ENCODE results near the gene RBM3. TPM values are rescaled to one million over a fixed set of nuclear protein-coding genes. Genes with fewer than 3 reads are reported as not detected.
A peak's percentile ranks its signal among the peaks of the same experiment; 100 is the strongest.

The RBM3 gene
- polyA plus RNA-seq, 3 donors from 2014 or later, result 251 to 286 (median 252) TPM

GRCh38 chrX:48590203-48591103, 16.2 kb downstream of the RBM3 start:
- Mint-ChIP-seq H3K9me3 (no peaks in the 10 kb centered on the region), H3K36me3 (no peaks in the 10 kb centered on the region), H3K4me1 (no peaks in the 10 kb centered on the region), H3K27ac (no peak overlapping the region), H3K4me3 (no peak overlapping the region), H3K27me3 (ENCODE audit: low read depth in 3 of 3) (peaks cover 1 to 5% (median 2%) of the 10 kb centered on the region in 3 donors)
- DNase-seq, result no peak

DNA sequence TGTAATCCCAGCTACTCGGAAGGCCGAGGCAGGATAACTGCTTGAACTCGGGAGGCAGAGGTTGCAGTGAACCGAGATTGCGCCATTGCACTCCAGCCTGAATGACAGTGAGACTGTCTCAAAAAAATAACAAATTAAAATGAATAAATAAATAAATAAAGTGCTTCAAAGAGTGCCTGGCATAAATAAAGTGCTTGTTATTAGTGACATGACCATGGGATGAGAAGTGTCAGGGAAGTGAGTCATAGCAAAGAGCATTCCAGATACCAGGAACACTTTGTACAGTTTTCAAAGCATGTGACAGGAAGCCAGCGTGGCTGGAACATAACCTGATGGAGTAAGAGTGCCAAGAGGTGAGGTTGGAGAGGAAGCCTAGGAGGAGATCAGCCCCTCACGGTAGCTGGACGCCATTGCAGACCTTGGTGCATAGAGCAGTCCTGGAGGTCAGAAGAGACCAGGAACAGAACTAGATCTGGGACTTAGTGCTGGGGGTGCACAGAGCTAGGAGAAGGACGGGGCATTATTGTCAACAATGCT, 17.0 kb downstream of the RBM3 start:
- Mint-ChIP-seq H3K9me3 (no peaks in the 10 kb centered on the region), H3K4me1 (no peaks in the 10 kb centered on the region), H3K27me3 (ENCODE audit: low read depth in 3 of 3) (peaks cover 1 to 5% (median 2%) of the 10 kb centered on the region in 3 donors), H3K4me3 (no peak overlapping the region), H3K36me3 (no peaks in the 10 kb centered on the region), H3K27ac (no peak overlapping the region)
- no peak for DNase-seq

- Mint-ChIP-seq H3K27ac (no peak overlapping the region), H3K4me1 (peaks cover 8 to 9% of the 10 kb centered on the region in 2 donors), H3K36me3 (peaks cover 0 to 4% (median 0%) of the 10 kb centered on the region in 3 donors), H3K27me3 (ENCODE audit: low read depth in 3 of 3) (peaks cover 10 to 12% (median 10%) of the 10 kb centered on the region in 3 donors), H3K4me3 (no peak overlapping the region), H3K9me3 (no peaks in the 10 kb centered on the region)
- no peak for DNase-seq
Measured at GRCh38 chrX:48592971-48593370, 18.7 kb downstream of the RBM3 start.

DNA sequence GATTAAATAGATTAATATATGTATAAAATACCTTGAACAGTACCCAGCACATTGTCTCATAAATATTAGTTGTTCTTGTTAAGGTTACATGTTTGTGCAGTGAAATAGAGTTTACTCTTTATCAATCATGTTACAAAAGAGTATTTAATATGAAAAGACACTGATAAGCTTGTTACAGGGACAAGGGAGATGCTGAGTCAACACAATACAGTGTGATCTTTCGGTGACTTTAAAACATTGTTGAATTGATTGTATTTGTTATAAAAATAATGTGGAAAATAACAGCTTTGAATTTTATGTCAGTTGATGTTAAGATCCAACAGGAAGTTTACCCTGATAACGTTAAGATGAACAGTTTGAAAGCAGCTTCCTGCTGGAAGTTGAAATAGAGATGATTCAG, 21.6 kb downstream of the RBM3 start:
- H3K27me3 Mint-ChIP-seq (ENCODE audit: low read depth in 3 of 3), result peaks cover 12 to 17% (median 14%) of the 10 kb centered on the region in 3 donors
- no peaks in the 10 kb centered on the region for H3K9me3 Mint-ChIP-seq
- H3K36me3 Mint-ChIP-seq, result peaks cover 0 to 5% (median 0%) of the 10 kb centered on the region in 3 donors
- no peak overlapping the region for H3K4me3 Mint-ChIP-seq
- DNase-seq, result no peak
- peaks cover 14 to 20% of the 10 kb centered on the region in 2 donors for H3K4me1 Mint-ChIP-seq
- H3K27ac Mint-ChIP-seq, result no peak overlapping the region

DNA sequence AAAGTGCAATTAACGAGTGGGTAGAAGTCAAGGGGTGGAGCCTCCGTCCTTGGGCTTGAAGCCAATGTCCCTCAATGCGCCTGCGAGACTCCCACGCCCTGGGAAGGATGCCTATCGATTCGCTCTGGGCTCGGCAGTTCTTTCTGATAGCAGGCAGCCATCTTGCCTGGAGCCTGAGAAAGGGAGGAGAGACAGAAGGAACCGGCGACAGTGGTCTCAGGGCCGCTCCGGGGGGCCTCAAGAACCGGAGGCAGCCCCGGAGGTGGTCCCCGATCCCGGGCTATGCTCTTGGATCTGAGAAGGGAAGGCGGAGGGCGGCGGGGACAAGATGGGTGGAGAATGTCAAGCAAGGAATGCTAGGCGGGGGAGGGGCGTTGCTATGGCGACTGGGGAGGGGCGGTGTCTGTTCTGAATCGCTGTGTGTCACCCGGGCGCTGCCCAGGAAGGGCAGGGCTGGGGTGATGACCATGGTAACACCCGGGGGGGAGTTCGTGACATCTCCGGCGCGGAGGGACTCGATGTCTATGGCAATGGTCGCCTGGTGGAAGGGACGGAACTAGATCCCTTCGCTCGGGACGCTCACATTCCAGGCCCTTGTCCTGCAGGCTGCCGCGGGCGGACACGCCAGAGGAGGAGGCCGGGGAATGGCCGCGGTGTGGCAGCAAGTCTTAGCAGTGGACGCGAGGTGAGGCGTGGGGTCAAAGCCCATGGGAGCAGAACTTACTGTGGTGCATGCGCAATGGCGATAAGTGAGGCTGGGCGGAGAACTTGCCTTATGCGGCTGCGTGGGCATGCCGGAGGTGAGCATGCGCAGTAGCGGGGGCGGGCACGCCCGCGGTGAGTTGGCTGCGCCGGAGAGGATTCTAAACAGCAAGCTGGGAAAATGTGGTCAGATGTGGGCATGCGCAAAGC, 23.3 kb downstream of the RBM3 start, which contains the start of gene WDR13:
TSS of gene WDR13 (plus strand) at position 140 of the 912 bp plus-strand sequence. CDS start at position 645, 505 bp downstream.
- Mint-ChIP-seq H3K4me1 (peaks cover 14 to 20% of the 10 kb centered on the region in 2 donors), H3K9me3 (no peaks in the 10 kb centered on the region), H3K27ac (peak within 1 kb of the TSS; percentile 99 to 100 (median 99)), H3K27me3 (ENCODE audit: low read depth in 3 of 3) (peaks cover 10 to 18% (median 14%) of the 10 kb centered on the region in 3 donors), H3K4me3 (peak within 1 kb of the TSS; percentile 93 to 99 (median 98)), H3K36me3 (peaks cover 0 to 5% (median 0%) of the 10 kb centered on the region in 3 donors)
- DNase-seq, result peak; percentile 88 to 91 (median 90)

DNA sequence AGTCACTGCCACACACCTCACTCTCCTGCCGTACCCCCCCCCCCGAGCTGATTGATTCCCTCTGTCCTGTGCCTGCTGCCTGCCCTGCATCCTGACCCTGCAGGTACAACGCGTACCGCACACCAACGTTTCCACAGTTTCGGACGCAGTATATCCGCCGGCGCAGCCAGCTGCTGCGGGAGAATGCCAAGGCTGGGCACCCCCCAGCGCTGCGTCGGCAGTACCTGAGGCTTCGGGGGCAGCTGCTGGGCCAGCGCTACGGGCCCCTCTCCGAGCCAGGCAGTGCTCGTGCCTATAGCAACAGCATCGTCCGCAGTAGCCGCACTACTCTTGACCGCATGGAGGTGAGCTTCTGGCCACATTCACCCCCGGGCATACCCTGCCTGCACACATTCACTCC, 24.3 kb downstream of the RBM3 start:
- H3K4me1 Mint-ChIP-seq, result peaks cover 14 to 20% of the 10 kb centered on the region in 2 donors
- H3K9me3 Mint-ChIP-seq, result no peaks in the 10 kb centered on the region
- H3K27ac Mint-ChIP-seq, result peak overlapping the region; percentile 23 to 100 (median 99)
- H3K4me3 Mint-ChIP-seq, result peak overlapping the region; percentile 93 to 99 (median 98)
- H3K36me3 Mint-ChIP-seq, result peaks cover 0 to 5% (median 0%) of the 10 kb centered on the region in 3 donors
- peaks cover 10 to 18% (median 14%) of the 10 kb centered on the region in 3 donors for H3K27me3 Mint-ChIP-seq (ENCODE audit: low read depth in 3 of 3)
- no peak for DNase-seq

- H3K27ac Mint-ChIP-seq, result no peak overlapping the region
- peak overlapping the region in 2 of 5 donors; percentile 42 to 93 for H3K4me3 Mint-ChIP-seq
Measured at GRCh38 chrX:48599341-48599740, 25.1 kb downstream of the RBM3 start.

DNA sequence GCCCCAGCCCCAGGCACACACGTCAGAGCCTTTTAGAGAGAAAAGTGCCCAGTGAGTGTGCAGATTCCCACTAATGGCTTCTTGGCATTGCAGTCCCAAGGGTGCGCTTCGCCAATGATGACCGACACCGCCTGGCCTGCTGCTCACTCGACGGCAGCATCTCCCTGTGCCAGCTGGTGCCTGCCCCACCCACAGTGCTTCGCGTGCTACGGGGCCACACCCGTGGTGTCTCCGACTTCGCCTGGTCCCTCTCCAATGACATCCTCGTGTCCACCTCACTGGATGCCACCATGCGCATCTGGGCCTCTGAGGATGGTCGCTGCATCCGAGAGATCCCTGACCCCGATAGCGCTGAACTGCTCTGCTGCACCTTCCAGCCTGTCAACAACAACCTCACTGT, 25.9 kb downstream of the RBM3 start:
- Mint-ChIP-seq H3K36me3 (peaks cover 0 to 8% (median 0%) of the 10 kb centered on the region in 3 donors), H3K27me3 (ENCODE audit: low read depth in 3 of 3) (peaks cover 10 to 20% (median 12%) of the 10 kb centered on the region in 3 donors), H3K27ac (no peak overlapping the region), H3K4me1 (peaks cover 14 to 20% of the 10 kb centered on the region in 2 donors), H3K9me3 (no peaks in the 10 kb centered on the region), H3K4me3 (no peak overlapping the region)
- no peak for DNase-seq

More at GRCh38 chrX:48599341-48599740, 25.1 kb downstream of the RBM3 start:
- peaks cover 0 to 6% (median 0%) of the 10 kb centered on the region in 3 donors for H3K36me3 Mint-ChIP-seq
- no peak for DNase-seq
- H3K4me1 Mint-ChIP-seq, result peaks cover 14 to 20% of the 10 kb centered on the region in 2 donors
- H3K27me3 Mint-ChIP-seq (ENCODE audit: low read depth in 3 of 3), result peaks cover 10 to 18% (median 12%) of the 10 kb centered on the region in 3 donors
- no peaks in the 10 kb centered on the region for H3K9me3 Mint-ChIP-seq

DNA sequence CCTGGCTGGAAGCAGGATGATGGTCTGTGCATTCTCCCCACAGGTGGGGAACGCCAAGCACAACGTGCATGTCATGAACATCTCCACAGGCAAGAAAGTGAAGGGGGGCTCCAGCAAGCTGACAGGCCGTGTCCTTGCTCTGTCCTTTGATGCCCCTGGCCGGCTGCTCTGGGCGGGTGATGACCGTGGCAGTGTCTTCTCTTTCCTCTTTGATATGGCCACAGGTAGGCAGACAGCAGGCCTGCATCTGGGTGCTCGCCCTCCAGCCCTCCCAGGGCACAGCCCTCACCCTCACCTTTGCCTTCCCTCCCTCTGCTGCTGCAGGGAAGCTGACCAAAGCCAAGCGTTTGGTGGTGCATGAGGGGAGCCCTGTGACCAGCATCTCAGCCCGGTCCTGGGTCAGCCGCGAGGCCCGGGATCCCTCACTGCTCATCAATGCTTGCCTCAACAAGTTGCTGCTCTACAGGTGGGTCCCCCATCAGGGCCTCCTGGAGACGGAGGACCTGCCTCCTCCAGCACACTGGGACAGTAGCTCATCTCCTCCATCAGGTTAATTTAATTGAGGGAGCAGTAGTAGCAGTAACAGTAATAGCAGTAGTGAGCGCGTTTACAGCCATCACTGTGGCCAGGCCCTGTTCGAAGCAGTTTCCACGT, 27.6 kb downstream of the RBM3 start:
- no peak for DNase-seq
- peaks cover 14 to 20% of the 10 kb centered on the region in 2 donors for H3K4me1 Mint-ChIP-seq
- H3K4me3 Mint-ChIP-seq, result no peak overlapping the region
- peaks cover 10 to 22% (median 12%) of the 10 kb centered on the region in 3 donors for H3K27me3 Mint-ChIP-seq (ENCODE audit: low read depth in 3 of 3)
- no peaks in the 10 kb centered on the region for H3K9me3 Mint-ChIP-seq
- H3K27ac Mint-ChIP-seq, result no peak overlapping the region
- H3K36me3 Mint-ChIP-seq, result peaks cover 0 to 8% (median 0%) of the 10 kb centered on the region in 3 donors

DNA sequence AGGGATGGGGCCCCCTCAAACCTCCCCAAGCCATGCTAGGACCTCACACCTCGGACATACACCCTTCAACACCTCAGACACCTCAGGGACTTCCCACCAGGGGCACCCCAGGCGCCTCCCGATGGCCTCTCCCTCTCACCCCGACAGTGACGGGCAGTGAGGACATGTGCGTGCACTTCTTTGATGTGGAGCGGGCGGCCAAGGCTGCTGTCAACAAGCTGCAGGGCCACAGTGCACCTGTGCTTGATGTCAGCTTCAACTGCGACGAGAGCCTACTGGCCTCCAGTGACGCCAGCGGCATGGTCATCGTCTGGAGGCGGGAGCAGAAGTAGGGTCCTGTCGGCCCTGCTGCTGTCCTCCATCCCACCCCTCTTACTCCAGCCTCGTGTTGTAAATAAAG, 30.4 kb downstream of the RBM3 start:
- Mint-ChIP-seq H3K4me3 (no peak overlapping the region), H3K4me1 (no peaks in the 10 kb centered on the region), H3K9me3 (no peaks in the 10 kb centered on the region), H3K27ac (no peak overlapping the region), H3K36me3 (peaks cover 0 to 3% (median 0%) of the 10 kb centered on the region in 3 donors), H3K27me3 (ENCODE audit: low read depth in 3 of 3) (peaks cover 0 to 7% (median 0%) of the 10 kb centered on the region in 3 donors)
- no peak for DNase-seq

- H3K27me3 Mint-ChIP-seq (ENCODE audit: low read depth in 3 of 3), result peaks cover 0 to 6% (median 0%) of the 10 kb centered on the region in 3 donors
- no peak overlapping the region for H3K4me3 Mint-ChIP-seq
- H3K27ac Mint-ChIP-seq, result no peak overlapping the region
- no peak for DNase-seq
- H3K36me3 Mint-ChIP-seq, result peaks cover 0 to 3% (median 0%) of the 10 kb centered on the region in 3 donors
- no peaks in the 10 kb centered on the region for H3K9me3 Mint-ChIP-seq
- no peaks in the 10 kb centered on the region for H3K4me1 Mint-ChIP-seq
Measured at GRCh38 chrX:48606091-48606490, 31.8 kb downstream of the RBM3 start.

DNA sequence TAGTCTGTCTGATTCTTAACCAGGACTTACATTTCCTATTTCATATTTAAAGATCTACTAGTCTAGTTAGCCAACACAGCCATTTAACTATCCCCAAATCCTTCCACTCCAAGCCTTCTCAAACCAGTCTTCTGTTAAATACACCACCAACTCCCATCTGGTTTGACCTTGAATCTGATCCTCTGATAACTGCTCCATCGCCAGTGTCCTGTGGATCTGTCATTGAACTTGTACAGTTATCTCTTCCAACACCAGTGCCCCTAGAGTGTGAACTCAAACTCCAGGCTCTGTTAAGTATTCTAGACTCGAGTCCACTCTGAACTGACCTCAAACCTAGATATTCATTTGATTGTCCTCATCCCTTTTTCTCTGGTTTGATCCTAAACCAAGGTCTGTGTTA, 37.4 kb downstream of the RBM3 start:
- H3K36me3 Mint-ChIP-seq, result no peaks in the 10 kb centered on the region
- DNase-seq, result no peak
- H3K27me3 Mint-ChIP-seq (ENCODE audit: low read depth in 3 of 3), result peaks cover 0 to 14% (median 0%) of the 10 kb centered on the region in 3 donors
- no peak overlapping the region for H3K4me3 Mint-ChIP-seq
- H3K27ac Mint-ChIP-seq, result no peak overlapping the region
- no peaks in the 10 kb centered on the region for H3K4me1 Mint-ChIP-seq
- no peaks in the 10 kb centered on the region for H3K9me3 Mint-ChIP-seq

All from immature natural killer cell (primary cell).